IMR-90 (cell line): Measurements from ENCODE around the gene CROCC2.

Source experiments
- BHLHE40 ChIP-seq: fragments of 150-350 bp; IDR thresholded peaks from 2 replicates; pipeline ENCODE4 v1.6.1; 2016; ENCODE audit warnings: mild to moderate bottlenecking, low read depth, low read length
- CEBPB ChIP-seq: IDR thresholded peaks from 2 replicates; pipeline ENCODE4 v1.6.1; 2012; ENCODE audit warnings: low read depth, low read length, improper control_type of control experiment
- CHD1 ChIP-seq: IDR thresholded peaks from 2 replicates; pipeline ENCODE4 v1.6.1; 2012; ENCODE audit warnings: low read depth, low read length, improper control_type of control experiment
- CTCF ChIP-seq: conservative IDR thresholded peaks from 2 replicates; pipeline ENCODE4 v1.5.1; 2012; ENCODE audit warnings: mild to moderate bottlenecking, low read depth, low read length, improper control_type of control experiment
- ELK1 ChIP-seq: fragments of 150-350 bp; IDR thresholded peaks from 2 replicates; pipeline ENCODE4 v1.6.1; 2016; ENCODE audit warnings: low read depth, mild to moderate bottlenecking, low read length, moderate library complexity, borderline replicate concordance
- FOS ChIP-seq: fragments of 150-350 bp; IDR thresholded peaks from 2 replicates; pipeline ENCODE4 v1.6.1; 2016; ENCODE audit warnings: low read depth, low read length
- MAFK ChIP-seq: IDR thresholded peaks from 2 replicates; pipeline ENCODE4 v1.6.1; 2012; ENCODE audit warnings: low read depth, low read length, improper control_type of control experiment
- MAZ ChIP-seq: IDR thresholded peaks from 2 replicates; pipeline ENCODE4 v1.6.1; 2012; ENCODE audit warnings: low read depth, mild to moderate bottlenecking, low read length, improper control_type of control experiment, moderate library complexity, borderline replicate concordance
- POLR2A ChIP-seq: IDR thresholded peaks from 2 replicates; pipeline ENCODE4 v1.6.1; 2012; ENCODE audit warnings: mild to moderate bottlenecking, low read depth, low read length
- RAD21 ChIP-seq: IDR thresholded peaks from 2 replicates; pipeline ENCODE4 v1.6.1; 2012; ENCODE audit warnings: low read length, improper control_type of control experiment
- RCOR1 ChIP-seq: IDR thresholded peaks from 2 replicates; pipeline ENCODE4 v1.6.1; 2012; ENCODE audit warnings: mild to moderate bottlenecking, low read length, improper control_type of control experiment; ENCODE audit not compliant: insufficient replicate concordance
- RFX5 ChIP-seq: IDR thresholded peaks from 2 replicates; pipeline ENCODE4 v1.8.0; 2012; ENCODE audit warnings: low read depth, mild to moderate bottlenecking, low read length, moderate library complexity
- TF ChIP-seq, protein P1 (sequence below): fragments of 150-350 bp; IDR thresholded peaks from 2 replicates; pipeline ENCODE4 v1.6.1; 2017; ENCODE audit warnings: mild to moderate bottlenecking, antibody characterized with exemption, low read length, low read depth

- TF ChIP-seq RCOR1: no peak
- TF ChIP-seq RAD21: no peak
- TF ChIP-seq RFX5: no peak
- no peak for TF ChIP-seq CTCF
- no peak for TF ChIP-seq POLR2A
- TF ChIP-seq, protein P1, sequence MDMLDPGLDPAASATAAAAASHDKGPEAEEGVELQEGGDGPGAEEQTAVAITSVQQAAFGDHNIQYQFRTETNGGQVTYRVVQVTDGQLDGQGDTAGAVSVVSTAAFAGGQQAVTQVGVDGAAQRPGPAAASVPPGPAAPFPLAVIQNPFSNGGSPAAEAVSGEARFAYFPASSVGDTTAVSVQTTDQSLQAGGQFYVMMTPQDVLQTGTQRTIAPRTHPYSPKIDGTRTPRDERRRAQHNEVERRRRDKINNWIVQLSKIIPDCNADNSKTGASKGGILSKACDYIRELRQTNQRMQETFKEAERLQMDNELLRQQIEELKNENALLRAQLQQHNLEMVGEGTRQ: no peak
- no peak for TF ChIP-seq ELK1
- TF ChIP-seq BHLHE40: no peak
- TF ChIP-seq FOS: no peak
- TF ChIP-seq CHD1: no peak
- no peak for TF ChIP-seq MAZ
- no peak for TF ChIP-seq CEBPB
- no peak for TF ChIP-seq MAFK
These were observed 19.7 kb downstream of the CROCC2 start for GRCh38 chr2:240925568-240926515.
